HG03045 (cell line): Measurements from ENCODE around the gene HOXC13.

ENCODE experiments used
- ATAC-seq: cut with Tn5 transposase; IDR thresholded peaks from one replicate; pipeline ENCODE4 v1.9.1; 2021; ENCODE audit warnings: mild to moderate bottlenecking, moderate library complexity; ENCODE audit not compliant: unreplicated experiment

HOXC13 gene

DNA sequence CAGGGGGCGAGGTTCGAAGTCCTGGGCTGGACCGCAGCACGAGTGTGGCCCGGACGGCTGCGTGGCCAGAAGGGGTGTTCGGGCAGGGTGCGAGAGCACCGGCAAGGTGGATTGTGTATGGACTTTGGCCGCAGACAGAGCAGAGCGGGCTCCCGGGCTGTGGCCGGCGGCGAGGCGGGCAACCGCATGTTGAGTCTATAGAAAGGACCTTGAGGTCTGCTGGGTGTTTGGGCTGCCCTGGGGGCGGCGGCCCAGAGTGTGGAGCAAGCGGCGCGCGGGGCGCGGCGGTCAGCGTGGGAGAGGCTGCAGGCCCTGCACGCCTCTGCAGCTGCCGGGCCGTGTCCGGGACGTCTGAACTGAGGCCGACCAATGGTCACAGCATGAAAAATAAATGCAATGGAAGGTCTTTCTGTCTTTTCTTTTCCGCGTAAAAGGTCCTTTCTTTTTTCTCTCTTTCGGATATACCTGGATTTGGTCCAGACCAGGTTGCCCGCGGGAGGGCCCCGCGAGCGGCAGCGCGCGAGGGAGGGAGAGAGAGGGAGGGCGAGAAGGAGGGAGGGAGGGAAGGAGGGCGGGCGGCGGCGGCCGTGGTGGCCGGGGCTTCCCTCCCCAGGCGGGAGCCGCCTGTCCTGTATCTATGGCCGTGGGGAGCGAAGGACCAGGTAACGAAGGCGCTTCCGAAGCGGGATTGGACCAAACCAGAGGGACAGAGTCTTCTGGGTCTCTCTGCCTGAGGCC, 55.8 kb downstream of the HOXC13 start:
- no peak for ATAC-seq

DNA sequence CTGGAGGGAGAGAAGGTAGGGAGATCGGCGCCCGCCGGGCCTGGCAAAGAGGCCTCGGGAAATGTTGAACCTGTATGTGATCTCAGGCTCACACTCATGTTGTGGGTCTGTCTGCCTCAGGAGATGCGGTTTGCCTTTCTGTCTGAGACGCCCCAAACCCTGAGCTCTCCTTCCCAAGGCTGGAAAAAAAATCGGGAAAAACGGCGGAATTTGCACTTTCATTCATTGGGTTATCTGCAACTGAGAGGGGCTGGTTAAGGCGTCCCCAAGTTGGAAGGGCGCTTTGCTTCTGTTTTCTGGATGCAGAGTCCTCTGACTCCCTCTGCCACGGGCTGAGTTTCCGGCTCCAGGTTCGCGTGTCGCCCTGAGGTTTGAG, 56.4 kb downstream of the HOXC13 start:
- no peak for ATAC-seq

DNA sequence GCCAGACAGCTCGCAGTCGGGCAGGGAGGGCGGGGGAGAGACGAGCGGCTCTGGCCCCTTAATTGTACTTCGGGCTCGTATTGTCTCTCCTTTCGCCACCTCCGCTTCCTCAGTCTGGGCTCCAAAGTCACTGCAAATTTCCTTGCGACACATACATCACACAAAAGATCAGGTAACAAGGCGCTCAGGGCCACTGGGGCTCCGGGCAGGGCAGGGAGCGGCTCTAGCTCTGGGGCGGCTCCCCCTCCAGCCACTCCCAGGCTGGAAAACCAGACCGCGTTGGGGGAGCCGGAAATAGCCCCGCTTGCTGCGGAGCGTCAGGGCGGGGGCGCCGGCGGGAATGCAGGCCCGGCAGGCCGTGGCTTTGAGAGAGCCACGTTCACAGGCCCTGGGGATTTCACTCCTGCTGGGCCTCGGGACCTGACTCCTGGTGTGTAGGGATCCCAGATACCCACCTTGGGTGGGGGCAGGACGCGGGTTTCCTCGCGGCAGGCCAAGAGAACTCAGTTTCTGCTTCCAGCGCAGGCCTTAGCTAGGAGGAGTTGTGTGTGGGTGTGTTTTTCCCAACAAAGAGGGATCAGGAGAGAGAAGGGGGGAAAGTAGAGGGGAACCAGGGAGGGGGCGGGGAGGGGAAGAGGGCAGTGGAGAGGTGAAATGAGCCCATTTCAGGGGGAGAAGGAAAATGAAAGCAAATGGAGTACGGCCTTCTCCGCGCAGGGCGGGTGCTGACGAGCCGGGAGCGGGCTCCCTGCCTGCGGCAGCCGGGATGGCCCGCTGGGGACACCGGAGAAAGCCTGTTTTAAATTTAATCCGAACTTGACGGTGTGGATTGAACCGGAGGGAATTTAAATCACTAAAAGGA, 57.0 kb downstream of the HOXC13 start:
- ATAC-seq, result no peak
